ENCODE measurements around the gene NRXN3. TPM values are rescaled to one million over a fixed set of nuclear protein-coding genes. Genes with fewer than 3 reads are reported as not detected.

Gene NRXN3
- total RNA-seq, 1 experiment from 2014 or later = not detected

GRCh38 chr14:78788467-78789360, 618.5 kb downstream of the NRXN3 start:
- no peaks in the 10 kb centered on the region for H3K36me3 ChIP-seq (ENCODE audit: control insufficient read depth in 1 of 2, insufficient read depth in 2 of 2, low read length in 2 of 2)
- H3K4me1 ChIP-seq (ENCODE audit: control insufficient read depth in 1 of 2, insufficient read depth in 2 of 2, low read length in 2 of 2) = no peaks in the 10 kb centered on the region
- no peaks in the 10 kb centered on the region for H4K20me1 ChIP-seq (ENCODE audit: insufficient read depth)
- H3K4me2 ChIP-seq (ENCODE audit: low read length) = no peak overlapping the region
- no peak for TF ChIP-seq EZH2phosphoT487 (IDR thresholded peaks at IDR 0.05; ENCODE audit: borderline replicate concordance)
- TF ChIP-seq CBX3 (IDR thresholded peaks at IDR 0.05; ENCODE audit: low read depth) = no peak
- no peak for TF ChIP-seq ELF1 (IDR thresholded peaks at IDR 0.05; ENCODE audit: borderline replicate concordance, low read depth)
- TF ChIP-seq TCF7L2 (IDR thresholded peaks at IDR 0.05; ENCODE audit: borderline replicate concordance, extremely low read depth, insufficient read depth, insufficient read length) = no peak
- TF ChIP-seq RAD21 (IDR thresholded peaks at IDR 0.05; ENCODE audit: low read depth) = no peak
- no peak for TF ChIP-seq CTCF (IDR thresholded peaks at IDR 0.05 in 2 of 3, conservative IDR thresholded peaks at IDR 0.05 in 1 of 3; ENCODE audit: borderline replicate concordance in 1 of 3, insufficient read depth in 1 of 3, low read depth in 2 of 3, low read length in 2 of 3)
- TF ChIP-seq FOSL1 (IDR thresholded peaks at IDR 0.05; ENCODE audit: low read depth) = no peak
- no peak for TF ChIP-seq SIN3A (IDR thresholded peaks at IDR 0.05; ENCODE audit: low read depth)
- no peak for TF ChIP-seq MAX (IDR thresholded peaks at IDR 0.05)
- no peak for TF ChIP-seq REST (IDR thresholded peaks at IDR 0.05; ENCODE audit: low read depth)
- no peak for TF ChIP-seq SRF (IDR thresholded peaks at IDR 0.05; ENCODE audit: low read depth)
- TF ChIP-seq YY1 (IDR thresholded peaks at IDR 0.05; ENCODE audit: extremely low read depth, insufficient replicate concordance, low read depth, low read length) = no peak
- no peak for TF ChIP-seq SP1 (IDR thresholded peaks at IDR 0.05; ENCODE audit: low read depth)
- no peak for TF ChIP-seq JUND (IDR thresholded peaks at IDR 0.05)
- TF ChIP-seq CEBPB (IDR thresholded peaks at IDR 0.05; ENCODE audit: low read depth) = no peak
- TF ChIP-seq EZH2 (IDR thresholded peaks at IDR 0.05) = no peak
- no peak for TF ChIP-seq POLR2A (IDR thresholded peaks at IDR 0.05; ENCODE audit: borderline replicate concordance, extremely low read depth, insufficient read depth, insufficient read length)
- TF ChIP-seq ZFX (IDR thresholded peaks at IDR 0.05) = no peak
- no peak for TF ChIP-seq ZBTB33 (IDR thresholded peaks at IDR 0.05; ENCODE audit: extremely low read depth, insufficient replicate concordance, low read length)
- H3K9me2 ChIP-seq (ENCODE audit: insufficient read depth) = no peaks in the 10 kb centered on the region
- RAD21 ChIA-PET (ENCODE audit: low non-redundant PET in 1 of 2, low total read pairs in 2 of 2, uncharacterized antibody in 2 of 2, unreplicated experiment in 2 of 2) = no interaction called here
- ATAC-seq = no peak
- POLR2A ChIA-PET = no interaction called here
- H3K27me3 ChIP-seq (ENCODE audit: insufficient read depth, low read length) = no peaks in the 10 kb centered on the region
- intact Hi-C loops (cut with micrococcal nuclease) = no loop called here
- no peaks in the 10 kb centered on the region for H3K79me2 ChIP-seq (ENCODE audit: insufficient read depth, low read length)
- no peak for DNase-seq (ENCODE audit: low read depth, low spot score)
- CTCF ChIA-PET = no interaction called here
- H3K9me3 ChIP-seq (ENCODE audit: control insufficient read depth in 1 of 2, insufficient read depth in 1 of 2, low read depth in 1 of 2, low read length in 2 of 2) = peaks cover 0 to 3% of the 10 kb centered on the region in 2 experiments; a peak in 2 of 4 replicates
- BruUV-seq (replicated peaks) = no TSS peak
- no peak overlapping the region for H3K9ac ChIP-seq (ENCODE audit: low read length)
- no peak overlapping the region for H3K4me3 ChIP-seq (replicated peaks in 1 of 2; ENCODE audit: low read depth in 1 of 2, low read length in 2 of 2)
- H2AFZ ChIP-seq (ENCODE audit: low read depth, low read length, poor library complexity, severe bottlenecking) = no peak overlapping the region
- H3K27ac ChIP-seq (ENCODE audit: low read depth, low read length) = no peak overlapping the region

Data from HCT116 (cell line).